GM12878 (cell line): ENCODE results near the gene FAM234B.

Experiments used
- EZH2 ChIP-seq: IDR thresholded peaks from 2 replicates; pipeline ENCODE4 v1.6.1; 2012; ENCODE audit warnings: low read depth, mild to moderate bottlenecking, control low read depth, inconsistent platforms, low read length, borderline replicate concordance; ENCODE audit not compliant: control insufficient read depth
- MXI1 ChIP-seq: fragments of 150-350 bp; IDR thresholded peaks from 2 replicates; pipeline ENCODE4 v1.6.1; 2011; ENCODE audit warnings: low read depth, mild to moderate bottlenecking, inconsistent platforms, low read length, improper control_type of control experiment
- POLR2A ChIP-seq: IDR thresholded peaks from 2 replicates; pipeline ENCODE4 v1.6.1; 2011; ENCODE audit warnings: low read depth, mild to moderate bottlenecking, low read length
- TF ChIP-seq, protein P1 (sequence below), 3 experiments: IDR thresholded peaks in 2 of 3; conservative IDR thresholded peaks in 1 of 3; 2 replicates each; pipeline ENCODE4 v1.5.1; 2011; ENCODE audit warnings: low read depth in 3 of 3, low read length in 3 of 3, mild to moderate bottlenecking in 3 of 3, control low read depth in 2 of 3, moderate library complexity in 2 of 3, inconsistent platforms in 1 of 3, mixed read lengths in 1 of 3; ENCODE audit not compliant: control insufficient read depth in 2 of 3, insufficient read depth in 1 of 3; ENCODE audit errors: extremely low read depth in 1 of 3
- TF ChIP-seq, protein P2 (sequence below): IDR thresholded peaks from 2 replicates; pipeline ENCODE4 v1.6.1; 2011; ENCODE audit warnings: borderline replicate concordance, low read depth, mild to moderate bottlenecking, moderate library complexity, mixed read lengths, low read length; ENCODE audit not compliant: insufficient read depth; ENCODE audit errors: extremely low read length

DNA sequence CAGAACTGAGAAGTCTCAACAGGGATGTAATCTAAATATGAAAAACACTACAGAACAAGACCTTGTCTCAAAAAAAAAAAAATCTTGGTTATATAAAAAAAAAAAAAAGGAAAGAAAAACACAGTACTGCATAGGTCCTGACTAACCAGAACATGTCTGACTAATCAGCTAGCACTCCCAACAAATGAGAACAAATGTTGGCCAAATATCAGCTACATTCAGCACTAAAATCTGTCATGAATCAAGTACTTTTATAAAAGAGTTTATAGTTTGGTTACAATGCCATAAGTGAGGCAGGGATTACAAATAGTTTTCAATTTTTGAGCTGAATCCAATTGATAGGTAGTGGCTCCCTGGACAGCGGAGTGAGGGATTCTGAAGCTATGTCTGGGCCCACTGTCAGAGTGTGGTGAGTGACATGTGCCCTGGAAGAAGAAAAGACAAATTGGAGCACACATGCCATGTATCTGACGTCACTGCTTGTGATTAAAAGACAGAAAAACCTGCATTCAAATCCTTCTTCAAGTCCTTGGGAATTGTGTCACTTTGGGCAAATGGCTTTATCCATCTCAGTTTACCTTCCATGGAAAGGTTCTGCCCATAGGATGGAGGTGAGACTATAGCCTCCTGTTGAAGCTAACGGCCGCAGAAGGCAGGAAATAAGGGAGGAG lies 5.6 kb upstream of the FAM234B start:
- TF ChIP-seq MXI1, result no peak
- TF ChIP-seq, protein P1, sequence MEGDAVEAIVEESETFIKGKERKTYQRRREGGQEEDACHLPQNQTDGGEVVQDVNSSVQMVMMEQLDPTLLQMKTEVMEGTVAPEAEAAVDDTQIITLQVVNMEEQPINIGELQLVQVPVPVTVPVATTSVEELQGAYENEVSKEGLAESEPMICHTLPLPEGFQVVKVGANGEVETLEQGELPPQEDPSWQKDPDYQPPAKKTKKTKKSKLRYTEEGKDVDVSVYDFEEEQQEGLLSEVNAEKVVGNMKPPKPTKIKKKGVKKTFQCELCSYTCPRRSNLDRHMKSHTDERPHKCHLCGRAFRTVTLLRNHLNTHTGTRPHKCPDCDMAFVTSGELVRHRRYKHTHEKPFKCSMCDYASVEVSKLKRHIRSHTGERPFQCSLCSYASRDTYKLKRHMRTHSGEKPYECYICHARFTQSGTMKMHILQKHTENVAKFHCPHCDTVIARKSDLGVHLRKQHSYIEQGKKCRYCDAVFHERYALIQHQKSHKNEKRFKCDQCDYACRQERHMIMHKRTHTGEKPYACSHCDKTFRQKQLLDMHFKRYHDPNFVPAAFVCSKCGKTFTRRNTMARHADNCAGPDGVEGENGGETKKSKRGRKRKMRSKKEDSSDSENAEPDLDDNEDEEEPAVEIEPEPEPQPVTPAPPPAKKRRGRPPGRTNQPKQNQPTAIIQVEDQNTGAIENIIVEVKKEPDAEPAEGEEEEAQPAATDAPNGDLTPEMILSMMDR (IDR thresholded peaks at IDR 0.05 in 2 of 3, conservative IDR thresholded peaks at IDR 0.05 in 1 of 3; ENCODE audit: control insufficient read depth in 2 of 3, extremely low read depth in 1 of 3, insufficient read depth in 1 of 3, low read depth in 3 of 3, low read length in 3 of 3), result no peak
- TF ChIP-seq EZH2, result no peak
- TF ChIP-seq POLR2A, result no peak
- TF ChIP-seq, protein P2, sequence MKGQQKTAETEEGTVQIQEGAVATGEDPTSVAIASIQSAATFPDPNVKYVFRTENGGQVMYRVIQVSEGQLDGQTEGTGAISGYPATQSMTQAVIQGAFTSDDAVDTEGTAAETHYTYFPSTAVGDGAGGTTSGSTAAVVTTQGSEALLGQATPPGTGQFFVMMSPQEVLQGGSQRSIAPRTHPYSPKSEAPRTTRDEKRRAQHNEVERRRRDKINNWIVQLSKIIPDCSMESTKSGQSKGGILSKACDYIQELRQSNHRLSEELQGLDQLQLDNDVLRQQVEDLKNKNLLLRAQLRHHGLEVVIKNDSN, result no peak
